HT1080 (cell line): ENCODE results near the gene TMEM164. TPM values are rescaled to one million over a fixed set of nuclear protein-coding genes. Genes with fewer than 3 reads are reported as not detected.

Experiments used
- DNase-seq: peaks from one replicate; pipeline ENCODE4 v3.0.0-alpha.2; 2015; ENCODE audit warnings: low read depth
- total RNA-seq: library from RNA; depleted of rRNA; stranded (reverse); fragments of >200 nt; shearing (Covaris generic); gene quantifications from 2 replicates; pipeline ENCODE4 v1.2.3, GENCODE V29; 2014

The TMEM164 gene
- total RNA-seq, 1 experiment from 2014 or later: 26.7 TPM

DNA sequence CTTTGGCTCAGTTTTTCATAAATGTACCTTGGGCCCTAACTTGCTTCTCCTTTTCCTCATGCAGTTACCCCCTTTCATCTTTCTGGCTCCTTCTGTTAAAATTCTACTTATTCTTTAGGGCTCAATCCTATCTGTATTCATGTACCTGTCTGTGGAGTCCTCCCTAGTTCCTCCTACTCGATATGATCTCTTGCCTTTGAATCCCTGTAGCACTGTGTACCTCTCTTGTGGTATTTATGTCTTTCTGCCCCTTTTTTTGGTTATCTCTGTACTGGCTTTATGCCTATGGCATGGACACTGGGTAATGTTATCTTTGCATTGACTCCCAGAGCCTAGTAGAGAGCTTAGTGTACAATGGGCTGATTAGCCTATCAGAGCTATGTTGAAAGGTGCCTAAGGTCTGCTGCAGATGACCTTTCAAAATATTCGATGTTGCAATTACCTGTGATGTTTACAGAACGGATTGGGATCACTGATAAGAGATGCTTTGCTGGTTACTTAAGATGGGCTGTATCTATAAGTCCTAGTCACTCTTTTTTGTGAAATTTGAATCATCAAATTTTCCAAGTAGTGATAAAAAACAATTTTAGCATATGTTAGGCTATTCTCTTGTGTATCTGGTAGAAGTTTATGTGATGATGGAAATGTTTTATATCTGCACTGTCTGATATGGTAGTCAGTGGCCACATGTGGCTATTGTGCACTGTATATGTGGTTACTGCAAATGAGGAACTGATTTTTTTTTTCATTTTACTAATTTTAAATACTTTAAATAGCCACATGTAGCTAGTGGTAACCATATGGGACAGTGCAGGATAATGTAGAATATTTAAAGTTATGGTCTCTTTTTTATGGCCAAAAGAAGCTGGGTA is 33.5 kb downstream of the TMEM164 start:
- DNase-seq: no peak

DNA sequence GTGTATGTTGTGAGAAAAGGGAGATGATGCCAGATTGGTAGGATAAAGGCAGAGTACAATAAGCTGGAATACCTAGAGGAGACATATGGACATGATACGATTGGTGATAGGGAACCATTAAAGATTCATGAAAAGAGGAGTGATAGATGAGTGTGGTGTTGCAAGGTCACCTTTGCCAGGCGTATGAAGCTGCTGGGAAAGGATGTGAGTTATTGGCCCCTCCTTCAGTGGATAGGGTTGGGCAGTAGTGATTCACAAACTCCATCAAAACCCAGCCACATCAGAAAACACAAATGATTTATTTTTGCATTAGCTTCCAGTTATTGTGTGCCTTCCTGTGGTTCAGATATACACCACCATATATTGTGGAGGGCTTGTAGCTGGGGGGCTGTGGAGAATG is 34.3 kb downstream of the TMEM164 start:
- peak; percentile 19 for DNase-seq

DNA sequence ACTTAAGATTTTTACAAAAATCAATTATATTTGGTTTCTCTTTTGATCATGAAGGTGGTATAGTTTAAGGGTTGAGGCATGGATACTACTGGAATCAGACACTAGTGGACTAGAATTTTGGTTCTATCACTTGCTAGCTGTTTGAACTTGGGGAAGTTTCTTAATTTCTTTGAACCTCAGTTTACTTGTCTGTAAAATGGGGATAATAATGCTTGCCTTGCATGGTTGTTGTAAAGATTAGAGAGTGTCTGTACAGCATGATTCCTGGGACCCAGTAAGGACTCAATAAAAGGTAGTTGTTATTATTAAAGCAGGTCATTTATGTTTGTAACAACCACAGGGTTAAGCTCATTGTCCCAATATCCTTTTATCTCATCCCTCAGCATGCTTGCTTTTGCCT is 36.0 kb downstream of the TMEM164 start:
- DNase-seq: no peak

DNA sequence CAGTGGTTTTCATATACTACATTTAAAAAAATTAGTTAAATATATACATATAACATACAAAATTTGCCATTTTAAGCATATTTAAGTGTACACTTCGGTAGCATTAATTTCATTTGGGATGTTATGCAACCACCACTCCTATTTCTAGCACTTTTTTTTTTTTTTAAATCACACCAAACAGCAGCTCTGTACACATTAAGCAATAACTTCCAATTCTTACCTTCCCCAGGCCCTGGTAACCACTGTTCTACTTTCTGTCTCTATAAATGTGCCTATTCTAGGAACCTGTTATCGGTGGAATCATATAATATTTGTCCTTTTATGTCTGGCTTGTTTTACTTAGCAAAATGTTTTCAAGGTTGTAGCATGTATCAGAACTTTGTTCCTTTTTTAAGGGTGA is 39.1 kb downstream of the TMEM164 start:
- DNase-seq: no peak

DNA sequence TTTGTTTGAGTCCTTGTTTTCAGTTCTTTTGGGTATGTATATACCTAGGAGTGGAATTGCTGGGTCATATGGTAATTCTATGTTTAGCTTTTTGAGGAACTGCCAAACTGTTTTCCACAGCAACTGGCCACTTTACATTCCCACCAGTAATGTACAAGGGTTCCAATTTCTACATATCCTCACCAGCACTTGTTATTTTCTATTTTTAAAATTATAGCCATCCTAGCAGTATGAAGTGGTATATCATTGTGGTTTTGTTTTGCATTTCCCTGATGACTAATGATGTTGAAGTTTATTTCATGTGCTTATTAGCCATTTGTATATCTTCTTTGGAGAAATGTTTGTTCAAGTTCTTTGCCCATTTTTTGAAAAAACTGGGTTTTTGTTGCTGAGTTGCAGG is 39.6 kb downstream of the TMEM164 start:
- peak; percentile 7 for DNase-seq

DNA sequence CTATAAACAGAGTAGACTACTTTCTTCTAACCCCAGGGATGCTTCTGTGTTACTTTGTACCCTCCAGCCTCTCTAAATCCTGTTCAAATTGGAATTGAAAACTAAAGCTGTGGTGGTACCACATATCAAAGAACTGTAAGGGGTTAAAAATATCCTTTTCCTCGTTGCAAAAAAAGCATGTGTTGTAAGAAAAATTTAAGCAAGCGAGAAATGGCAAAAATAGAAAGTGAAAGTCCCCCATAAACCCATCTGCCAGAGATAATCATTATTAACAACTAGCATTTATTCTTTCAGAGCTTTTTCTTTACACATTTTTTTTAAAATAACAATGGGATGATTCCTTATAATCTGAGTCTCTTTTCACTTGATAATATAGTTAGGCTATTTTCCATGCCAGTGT is 40.6 kb downstream of the TMEM164 start:
- DNase-seq: no peak

DNA sequence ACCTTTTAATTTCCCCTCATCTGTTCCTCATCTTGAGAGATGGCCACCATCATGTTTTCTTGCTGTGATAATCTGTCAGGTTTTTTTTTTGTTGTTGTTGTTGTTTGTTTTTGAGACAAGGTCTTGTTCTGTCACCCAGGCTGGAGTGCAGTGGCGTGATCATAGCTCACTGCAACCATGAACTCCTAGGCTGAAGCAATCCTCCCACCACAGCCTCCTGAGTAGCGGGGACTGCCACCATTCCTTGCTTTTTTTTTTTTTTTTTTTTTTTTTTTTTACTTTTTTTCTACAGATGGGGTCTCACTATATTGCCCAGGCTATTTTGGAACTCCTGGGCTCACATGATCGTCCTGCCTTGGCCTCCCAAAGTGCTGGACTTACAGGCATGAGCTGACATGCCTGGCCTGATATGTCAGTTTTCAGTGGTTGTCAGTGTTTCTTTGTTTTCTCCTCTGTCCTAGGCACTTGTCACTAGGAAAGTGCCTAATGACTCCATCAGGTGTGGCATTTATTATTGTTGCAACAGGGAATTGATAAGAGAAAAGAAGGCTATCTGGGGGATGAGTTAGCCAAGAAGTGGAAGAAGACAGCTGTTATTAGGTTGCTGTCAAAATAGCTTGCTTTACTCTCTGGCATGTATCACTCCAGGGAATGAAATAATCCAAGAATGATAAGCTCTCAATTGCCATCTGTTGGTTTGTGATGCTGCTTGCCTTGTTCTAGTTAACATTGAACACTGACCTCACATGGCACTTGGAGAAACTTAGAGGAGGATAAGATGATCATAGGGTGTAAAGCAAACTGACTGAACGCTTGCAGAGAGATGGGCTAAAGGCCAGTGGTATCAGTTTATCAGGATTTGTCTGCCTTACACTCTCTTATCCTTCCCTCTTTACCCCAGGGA is 41.7 kb downstream of the TMEM164 start:
- DNase-seq: no peak

DNA sequence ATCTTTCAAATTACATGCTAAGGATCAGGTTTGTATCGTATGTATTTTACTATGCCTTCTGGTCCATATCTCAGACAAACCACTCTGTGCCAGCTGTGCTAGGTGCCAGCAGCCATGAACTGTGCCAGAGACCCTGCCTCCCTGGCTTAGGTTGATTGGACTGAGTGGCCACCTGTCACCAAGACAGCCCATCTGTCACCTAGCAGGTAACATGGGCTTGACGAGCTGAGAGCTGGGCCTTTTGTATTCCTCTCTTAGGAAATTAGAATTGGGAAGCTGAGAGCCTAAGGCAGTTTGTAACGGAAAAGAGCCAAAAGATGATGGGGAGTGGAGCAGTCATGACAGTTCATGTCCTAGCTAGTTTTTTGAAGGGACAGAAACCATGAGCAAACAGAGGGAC is 42.5 kb downstream of the TMEM164 start:
- DNase-seq: no peak

DNA sequence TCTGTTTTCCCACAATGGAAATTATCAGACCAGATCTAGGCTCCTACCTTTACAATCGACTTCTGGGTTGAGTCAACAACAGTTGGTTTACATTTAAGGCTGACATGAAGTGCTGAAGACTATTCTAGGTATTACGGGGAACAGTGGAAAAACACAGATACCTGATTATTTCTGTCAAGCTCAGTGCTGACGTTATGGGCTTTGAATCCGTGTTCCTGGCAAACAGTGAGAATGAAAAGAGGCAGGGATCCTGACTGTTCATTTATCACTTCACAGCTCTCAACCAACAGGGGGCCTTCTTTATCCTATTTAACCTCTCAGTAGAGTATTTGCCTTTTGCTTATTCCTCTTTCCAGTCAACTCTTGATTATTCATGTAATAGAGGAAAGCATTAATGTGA is 43.1 kb downstream of the TMEM164 start:
- no peak for DNase-seq

DNA sequence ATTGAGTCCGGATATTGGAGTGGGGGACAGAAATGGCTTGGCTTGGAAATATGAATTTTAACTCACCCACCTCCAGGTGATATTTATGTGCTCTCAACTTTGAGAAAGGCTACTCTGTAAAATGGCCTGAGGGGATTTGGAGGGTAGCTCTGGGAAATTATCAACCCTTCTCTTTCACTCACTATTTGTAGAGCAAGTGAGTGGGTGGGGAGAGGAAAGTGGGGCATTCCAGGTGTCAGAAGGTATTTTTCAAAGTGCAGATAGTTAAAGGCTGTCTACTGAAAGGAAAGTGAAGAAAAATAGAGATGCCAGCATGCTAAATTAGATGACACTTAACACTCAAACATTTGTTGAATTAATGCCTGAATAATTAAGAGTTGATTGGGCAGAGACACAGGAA is 44.1 kb downstream of the TMEM164 start:
- no peak for DNase-seq

DNA sequence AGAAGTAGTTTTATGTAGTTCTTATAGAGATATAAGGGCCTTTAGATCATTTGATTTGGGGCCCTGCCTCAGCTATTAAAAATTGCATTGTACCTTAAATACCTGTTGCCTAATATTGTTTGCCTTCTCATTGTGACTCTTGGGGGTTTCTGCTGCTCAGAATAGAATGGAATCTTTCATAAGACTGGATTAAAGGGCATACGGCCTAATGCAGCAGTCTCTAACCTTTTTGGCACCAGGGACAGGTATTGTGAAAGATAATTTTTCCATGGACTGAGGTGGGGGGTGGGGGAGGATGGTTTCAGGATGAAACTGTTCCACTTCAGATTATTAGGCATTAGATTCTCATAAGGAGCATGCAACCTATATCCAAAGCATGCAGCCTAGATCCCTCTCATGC is 46.2 kb downstream of the TMEM164 start:
- no peak for DNase-seq

DNA sequence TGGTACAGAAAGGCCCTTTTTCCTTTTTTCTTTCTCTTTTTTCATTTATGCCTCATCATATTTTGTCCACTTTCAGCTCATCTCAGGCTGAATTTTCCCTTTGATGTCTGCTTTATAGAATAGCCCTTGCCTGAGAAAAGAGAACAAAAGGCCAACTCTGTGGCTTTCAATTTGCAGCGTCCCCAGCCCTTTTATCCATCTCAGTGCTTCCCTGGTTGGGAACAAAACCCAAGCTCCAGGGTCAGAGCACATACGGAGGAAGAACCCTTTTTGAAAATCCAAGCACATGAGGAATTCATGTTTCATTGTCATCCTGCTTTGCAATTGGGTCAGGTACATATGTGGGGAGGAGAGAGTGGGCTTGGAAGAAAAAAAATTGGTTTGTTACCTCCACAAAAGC is 47.5 kb downstream of the TMEM164 start:
- DNase-seq: no peak

DNA sequence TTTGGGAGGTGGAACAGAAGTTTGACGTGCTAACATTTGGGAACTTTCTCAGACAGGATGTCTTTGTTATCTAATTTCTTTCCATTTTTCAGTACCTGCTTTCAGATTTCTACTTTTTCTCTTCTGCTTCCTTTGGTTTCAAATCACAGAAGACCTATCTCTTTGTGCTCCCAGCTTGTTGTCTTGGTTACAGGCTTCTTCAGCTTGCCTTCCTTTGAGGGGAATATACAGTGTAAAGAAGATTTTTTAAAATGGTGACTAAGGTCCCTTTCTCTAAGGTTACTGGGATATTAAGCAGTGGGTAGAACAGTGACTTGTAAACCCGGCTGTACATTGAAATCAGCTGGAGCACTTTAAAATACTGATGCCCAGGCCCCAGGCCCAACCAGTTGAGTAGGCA is 48.0 kb downstream of the TMEM164 start:
- no peak for DNase-seq

DNA sequence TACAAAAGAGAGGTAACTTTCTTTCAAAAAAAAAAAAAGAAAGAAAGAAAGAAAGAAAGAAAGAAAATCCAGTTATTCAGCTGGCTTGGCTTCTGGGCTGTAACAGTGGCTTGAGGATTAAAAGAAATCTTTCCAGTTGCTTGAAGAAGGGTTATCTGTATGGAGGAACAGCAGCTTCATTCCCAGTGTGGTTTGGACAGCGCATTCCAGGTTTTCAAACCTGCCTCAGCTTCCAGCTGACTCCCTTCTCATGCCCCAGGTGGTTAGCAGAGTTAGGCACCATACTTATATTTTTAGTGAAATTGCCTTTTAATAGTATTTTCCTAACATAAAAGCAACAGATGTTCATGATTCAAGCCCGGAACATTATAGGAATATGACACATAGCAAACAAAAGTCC is 48.6 kb downstream of the TMEM164 start:
- no peak for DNase-seq

DNA sequence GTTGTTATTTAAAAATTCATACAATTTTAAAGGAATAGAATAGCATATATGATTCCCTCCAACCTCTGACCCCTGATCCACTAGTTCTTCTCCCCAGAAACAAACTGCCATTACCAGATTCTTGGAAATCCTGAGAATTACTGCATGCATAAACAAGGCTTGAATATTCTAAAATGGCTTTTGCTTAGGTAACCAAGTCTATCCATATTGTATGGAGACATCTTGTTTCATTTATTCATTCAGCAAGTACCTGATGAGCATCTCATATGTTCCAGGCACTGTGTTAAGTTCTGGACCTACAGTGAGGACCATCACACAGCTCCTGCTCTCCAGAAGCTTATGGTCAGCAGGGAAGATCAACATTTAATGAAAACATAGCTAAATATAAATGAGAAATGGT is 49.4 kb downstream of the TMEM164 start:
- no peak for DNase-seq

DNA sequence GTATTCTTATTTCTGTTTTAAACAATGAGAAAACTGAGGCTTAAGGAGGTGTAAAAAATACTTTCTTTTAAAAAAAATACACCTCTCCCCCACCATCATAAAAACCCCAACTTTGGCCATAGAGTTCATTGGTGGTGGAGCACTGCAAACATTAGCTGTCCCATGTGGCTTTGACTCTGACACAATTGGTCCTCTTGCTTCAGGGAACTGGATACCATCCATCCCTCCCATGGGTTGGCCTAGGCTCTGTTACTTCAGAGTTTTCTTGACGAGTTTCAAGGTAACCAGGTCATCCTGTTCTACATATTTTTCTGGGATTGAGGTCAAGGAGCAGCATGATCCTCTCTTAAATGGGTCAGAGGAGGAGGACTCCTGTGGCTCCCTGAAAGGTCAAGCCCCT is 50.5 kb downstream of the TMEM164 start:
- DNase-seq: no peak

DNA sequence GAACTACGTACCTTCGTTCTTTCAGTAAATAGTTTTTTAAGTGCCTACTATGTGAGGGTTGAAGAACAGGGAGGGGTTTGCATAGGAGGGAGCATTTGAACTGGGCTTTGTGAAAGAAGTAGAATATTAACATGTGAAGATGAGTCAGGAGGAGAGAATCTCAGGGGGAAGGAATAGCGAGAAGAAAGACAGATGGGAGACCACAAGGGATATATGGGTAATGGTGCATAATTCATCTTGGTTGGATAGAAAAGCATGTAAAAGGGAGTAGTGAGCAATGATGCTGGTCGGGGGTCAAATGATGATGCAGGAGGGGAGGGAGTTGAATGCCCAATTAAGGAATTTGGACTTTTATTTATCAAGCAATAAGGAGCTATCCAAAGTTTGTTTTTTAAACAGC is 52.7 kb downstream of the TMEM164 start:
- DNase-seq: peak; percentile 40

DNA sequence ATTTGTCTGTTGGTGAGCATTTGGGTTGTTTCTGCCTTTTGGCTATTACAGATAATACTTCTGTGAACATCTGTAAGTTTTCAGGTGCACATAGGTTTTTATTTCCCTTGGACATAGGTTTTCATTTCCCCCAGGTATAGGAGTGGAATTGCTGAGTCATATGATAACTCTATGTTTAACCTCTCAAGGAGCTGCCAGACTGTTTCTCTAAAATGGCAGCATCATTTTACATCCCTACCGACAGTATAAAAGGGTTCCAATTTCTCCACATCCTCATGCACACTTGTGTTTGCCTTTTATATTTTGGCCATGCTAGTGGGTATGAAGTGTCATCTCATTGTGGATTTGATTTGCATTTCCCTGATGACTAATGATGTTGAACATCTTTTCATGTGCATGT is 53.5 kb downstream of the TMEM164 start:
- DNase-seq: peak; percentile 22

DNA sequence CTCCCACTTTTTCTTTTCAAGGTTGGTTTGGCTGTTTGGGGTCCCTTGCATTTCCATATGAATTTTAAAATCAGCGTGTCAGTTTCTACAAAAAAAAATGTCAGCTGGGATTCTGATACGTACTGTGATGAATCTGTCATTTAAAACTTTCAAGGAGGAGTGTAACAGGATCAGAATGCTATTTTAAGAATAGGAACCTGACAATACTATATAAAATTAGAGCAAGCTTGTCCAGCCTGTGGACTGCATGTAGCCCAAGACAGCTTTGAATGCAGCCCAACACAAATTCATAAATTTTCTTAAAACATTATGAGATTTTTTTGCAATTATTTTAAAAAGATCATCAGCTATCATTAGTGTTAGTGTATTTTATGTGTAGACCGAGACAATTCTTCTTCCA is 56.5 kb downstream of the TMEM164 start:
- no peak for DNase-seq

DNA sequence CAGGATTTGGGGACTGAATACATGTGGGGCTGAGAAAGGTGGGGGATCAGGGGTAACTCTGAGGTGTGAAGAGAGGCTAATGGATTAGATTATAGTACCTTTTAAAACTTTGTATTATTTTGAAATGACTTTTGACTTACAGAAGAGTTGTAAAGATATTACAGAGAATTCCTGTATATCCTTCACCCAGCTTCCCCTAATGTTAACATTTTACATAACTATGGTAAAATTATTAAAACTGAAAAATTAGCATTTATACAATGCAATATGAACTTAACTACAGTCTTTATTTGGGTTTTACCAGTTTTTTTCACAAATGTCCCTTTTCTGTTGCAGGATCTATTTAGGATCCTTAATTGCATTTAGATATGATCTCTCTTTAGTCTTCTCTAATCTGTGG is 57.4 kb downstream of the TMEM164 start:
- no peak for DNase-seq

DNA sequence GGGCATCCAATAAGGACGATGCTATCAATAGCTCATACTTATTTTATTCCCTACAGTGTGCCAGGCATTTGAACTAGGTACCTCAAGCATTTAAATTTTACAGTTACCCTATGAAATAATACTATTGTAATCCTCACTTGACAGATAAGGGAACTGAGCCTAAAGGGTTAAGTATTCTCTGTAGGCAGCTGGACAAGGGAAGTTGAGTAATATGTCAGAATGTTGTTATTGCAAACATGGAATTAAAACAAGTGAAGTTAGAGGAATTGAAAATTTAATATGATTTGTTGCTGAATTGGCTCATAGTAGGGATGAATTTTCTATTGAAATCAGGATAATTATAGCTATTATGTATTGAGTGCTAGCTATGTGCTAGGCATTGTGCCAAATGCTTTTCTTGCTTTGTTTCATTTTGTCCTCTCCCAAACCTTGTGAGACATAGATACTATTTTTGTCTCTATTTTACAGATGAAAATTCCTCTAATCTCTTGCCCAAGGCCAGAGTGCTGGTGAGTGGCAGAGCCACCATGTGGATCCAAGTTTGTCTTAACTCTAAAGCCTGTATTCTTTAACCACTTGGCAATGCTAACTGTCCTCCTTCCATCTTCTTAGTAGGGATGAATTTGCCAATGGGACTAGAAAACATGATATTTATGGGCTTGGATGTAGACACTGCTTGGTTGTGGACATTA is 58.1 kb downstream of the TMEM164 start:
- DNase-seq: no peak

DNA sequence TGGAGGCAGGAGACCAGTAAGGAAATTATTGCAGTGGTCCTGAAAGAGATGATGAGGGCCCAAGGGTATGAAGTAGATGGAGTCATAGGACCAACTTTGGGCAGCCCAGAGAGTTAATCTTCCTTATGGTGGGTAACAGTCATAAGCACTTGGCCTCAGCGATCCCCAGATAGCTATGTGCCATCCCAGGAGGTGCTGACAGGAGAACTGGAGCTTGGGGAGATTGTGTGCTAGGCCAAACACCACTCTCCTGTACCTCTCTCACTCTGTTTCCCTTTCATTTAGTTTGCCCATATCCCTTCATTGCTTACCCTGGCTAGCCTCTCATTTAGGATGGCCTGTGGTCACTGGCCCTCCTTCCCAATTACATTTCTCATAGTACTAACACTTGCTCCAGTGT is 60.0 kb downstream of the TMEM164 start:
- DNase-seq: no peak
